SK-N-SH (cell line): ENCODE measurements around the gene ZNF511. TPM values are rescaled to one million over a fixed set of nuclear protein-coding genes. Genes with fewer than 3 reads are reported as not detected.

ENCODE experiments used
- CTCF ChIA-PET: fragments of 300-600, 350-600 bp; formaldehyde crosslinking; extraction: SDS; loops from one replicate; lab custom pipeline; 2021; lab: Yijun Ruan, JAX
- POLR2A ChIA-PET: fragments of 350-600 bp; sonication (Branson Sonifier 250); formaldehyde crosslinking; extraction: SDS; loops from one replicate; lab custom pipeline; 2020; ENCODE audit warnings: antibody characterized with exemption, inconsistent platforms; lab: Yijun Ruan, JAX
- DNase-seq: peaks from one replicate; pipeline ENCODE4 v3.0.0; 2012
- H2AFZ ChIP-seq: fragments of 200-600 bp; sonication (generic); 2 replicates; pipeline ENCODE4 v1.8.1; 2016; ENCODE audit warnings: antibody characterized with exemption, mild to moderate bottlenecking, low read depth
- H3F3A ChIP-seq: fragments of 200-600 bp; sonication (generic); replicated peaks from 2 replicates; pipeline ENCODE3; 2016; ENCODE audit warnings: antibody characterized with exemption, mild to moderate bottlenecking; ENCODE audit not compliant: insufficient read depth
- H3K27ac ChIP-seq, 2 experiments: fragments of 200-500 bp in 1 of 2; fragments of 200-600 bp in 1 of 2; sonication (Bioruptor generic) in 1 of 2; sonication (generic), shearing (Covaris generic) in 1 of 2; 2 replicates each; pipeline versions ENCODE4 v1.5.1 to v1.6.1; 2014 to 2016; ENCODE audit warnings: low read depth in 2 of 2, inconsistent platforms in 1 of 2, low read length in 1 of 2, mild to moderate bottlenecking in 1 of 2, mixed read lengths in 1 of 2
- H3K27me3 ChIP-seq: fragments of 200-600 bp; sonication (generic), shearing (Covaris generic); 2 replicates; pipeline ENCODE4 v1.6.1; 2016; ENCODE audit warnings: mixed run types; ENCODE audit not compliant: insufficient read depth
- H3K36me3 ChIP-seq, 2 experiments: fragments of 200-500 bp in 1 of 2; fragments of 200-600 bp in 1 of 2; sonication (Bioruptor generic) in 1 of 2; sonication (generic) in 1 of 2; replicated peaks in 1 of 2; 2 replicates each; pipeline versions ENCODE3 to v1.5.1; 2014 to 2016; ENCODE audit warnings: low read length in 1 of 2, mild to moderate bottlenecking in 1 of 2; ENCODE audit not compliant: insufficient read depth in 2 of 2, control insufficient read depth in 1 of 2
- H3K4me1 ChIP-seq, 2 experiments: fragments of 200-500 bp in 1 of 2; fragments of 200-600 bp in 1 of 2; sonication (Bioruptor generic) in 1 of 2; sonication (generic), shearing (Covaris generic) in 1 of 2; 2 replicates each; pipeline versions ENCODE4 v1.5.1 to v1.6.1; 2014 to 2016; ENCODE audit warnings: low read depth in 1 of 2, low read length in 1 of 2, mixed run types in 1 of 2; ENCODE audit not compliant: insufficient read depth in 2 of 2, control insufficient read depth in 1 of 2
- H3K4me2 ChIP-seq: fragments of 200-600 bp; sonication (generic), shearing (Covaris generic); 2 replicates; pipeline ENCODE4 v1.6.1; 2017; ENCODE audit warnings: mixed run types
- H3K4me3 ChIP-seq, 2 experiments: fragments of 200-500 bp in 1 of 2; fragments of 200-600 bp in 1 of 2; sonication (Bioruptor generic) in 1 of 2; sonication (generic), shearing (Covaris generic) in 1 of 2; 2 replicates each; pipeline versions ENCODE4 v1.5.1 to v1.8.1; 2014 to 2016; ENCODE audit warnings: low read depth in 2 of 2, inconsistent platforms in 1 of 2, low read length in 1 of 2, mild to moderate bottlenecking in 1 of 2, mixed read lengths in 1 of 2, moderate library complexity in 1 of 2
- H3K79me2 ChIP-seq: fragments of 200-600 bp; sonication (generic); 2 replicates; pipeline ENCODE4 v1.8.1; 2017; ENCODE audit warnings: mild to moderate bottlenecking; ENCODE audit not compliant: insufficient read depth
- H3K9ac ChIP-seq: fragments of 200-600 bp; sonication (generic); 2 replicates; pipeline ENCODE4 v1.6.1; 2017; ENCODE audit warnings: mixed run types
- H3K9me2 ChIP-seq: fragments of 200-600 bp; sonication (generic); 2 replicates; pipeline ENCODE4 v1.6.1; 2017; ENCODE audit warnings: mixed run types
- H3K9me3 ChIP-seq: fragments of 200-600 bp; sonication (generic); 2 replicates; pipeline ENCODE4 v1.6.1; 2017; ENCODE audit warnings: mixed run types, mild to moderate bottlenecking, moderate library complexity
- H4K20me1 ChIP-seq: fragments of 200-600 bp; sonication (generic); 2 replicates; pipeline ENCODE4 v1.6.1; 2017; ENCODE audit warnings: mild to moderate bottlenecking, mixed run types; ENCODE audit not compliant: insufficient read depth
- CHD2 ChIP-seq: fragments of 150-350 bp; IDR thresholded peaks from 2 replicates; pipeline ENCODE4 v1.6.1; 2018; ENCODE audit warnings: low read length; ENCODE audit not compliant: partially characterized antibody
- EP300 ChIP-seq, 2 experiments: IDR thresholded peaks; 2 replicates each; pipeline versions ENCODE4 v1.4.0 to v1.6.1; 2012; ENCODE audit warnings: borderline replicate concordance in 1 of 2, low read depth in 1 of 2, low read length in 1 of 2
- EZH2phosphoT487 ChIP-seq: fragments of 200-600 bp; sonication (generic); IDR thresholded peaks from 2 replicates; pipeline ENCODE4 v1.6.1; 2017; ENCODE audit warnings: low read depth, mixed run types, mild to moderate bottlenecking, antibody characterized with exemption, moderate library complexity, borderline replicate concordance
- FOSL2 ChIP-seq: IDR thresholded peaks from 2 replicates; pipeline ENCODE4 v1.4.0; 2012; ENCODE audit warnings: low read depth, mild to moderate bottlenecking, moderate library complexity, borderline replicate concordance
- FOXM1 ChIP-seq: IDR thresholded peaks from 2 replicates; pipeline ENCODE4 v1.4.0; 2012; ENCODE audit warnings: low read depth, mild to moderate bottlenecking
- IRF3 ChIP-seq: fragments of 150-350 bp; IDR thresholded peaks from 2 replicates; pipeline ENCODE4 v1.6.1; 2016; ENCODE audit warnings: mild to moderate bottlenecking, low read depth, low read length
- MAX ChIP-seq: IDR thresholded peaks from 2 replicates; pipeline ENCODE4 v1.4.0; 2012; ENCODE audit warnings: low read depth
- NFIC ChIP-seq: IDR thresholded peaks from 2 replicates; pipeline ENCODE4 v1.4.0; 2012; ENCODE audit warnings: borderline replicate concordance
- NRF1 ChIP-seq: IDR thresholded peaks from 2 replicates; pipeline ENCODE4 v1.6.1; 2012; ENCODE audit warnings: low read depth, mild to moderate bottlenecking, low read length
- REST ChIP-seq: IDR thresholded peaks from 2 replicates; pipeline ENCODE4 v1.6.1; 2012; ENCODE audit warnings: mild to moderate bottlenecking, low read depth, low read length, moderate library complexity
- RFX5 ChIP-seq: IDR thresholded peaks from 2 replicates; pipeline ENCODE4 v1.6.1; 2012; ENCODE audit warnings: mild to moderate bottlenecking, improper control_type of control experiment, low read length
- TEAD4 ChIP-seq: IDR thresholded peaks from 2 replicates; pipeline ENCODE4 v1.4.0; 2012; ENCODE audit warnings: mild to moderate bottlenecking, borderline replicate concordance; ENCODE audit not compliant: insufficient read depth
- WGBS: methylation state at CpG from one replicate; pipeline ENCODE4 v1.1.6; 2017; ENCODE audit warnings: low lambda C conversion rate; 5-methylcytosine and 5-hydroxymethylcytosine counted together
- polyA plus RNA-seq, 3 experiments: library from polyadenylated mRNA; depleted of rRNA; stranded (reverse); fragments of >200 nt; gene quantifications; 2 replicates each; pipeline ENCODE4 v1.2.3, GENCODE V29; 2012
- TF ChIP-seq, protein P1 (sequence below): IDR thresholded peaks from 2 replicates; pipeline ENCODE4 v1.4.0; 2012; ENCODE audit warnings: low read depth, borderline replicate concordance
- TF ChIP-seq, protein P2 (sequence below): fragments of 150-350 bp; IDR thresholded peaks from 2 replicates; pipeline ENCODE4 v1.6.1; 2017; ENCODE audit warnings: antibody characterized with exemption, low read length, low read depth, borderline replicate concordance
- TF ChIP-seq, protein P3 (sequence below): IDR thresholded peaks from 2 replicates; pipeline ENCODE4 v1.4.0; 2012; ENCODE audit warnings: low read depth, borderline replicate concordance

Gene ZNF511
- polyA plus RNA-seq, 1 of the 3 experiments (the other 2 are of a cell fraction), result 62.3 TPM

GRCh38 chr10:133279326-133280226 is 29.1 kb upstream of the ZNF511 start:
- TF ChIP-seq FOSL2 (no peak), FOXM1 (no peak), REST (no peak), NRF1 (no peak), RFX5 (no peak), EP300 (IDR thresholded peaks at IDR 0.05; ENCODE audit: borderline replicate concordance in 1 of 2, low read depth in 1 of 2, low read length in 1 of 2) (no peak), IRF3 (no peak), EZH2phosphoT487 (no peak), TEAD4 (no peak), CHD2 (no peak), NFIC (no peak), MAX (no peak)
- TF ChIP-seq, protein P1, sequence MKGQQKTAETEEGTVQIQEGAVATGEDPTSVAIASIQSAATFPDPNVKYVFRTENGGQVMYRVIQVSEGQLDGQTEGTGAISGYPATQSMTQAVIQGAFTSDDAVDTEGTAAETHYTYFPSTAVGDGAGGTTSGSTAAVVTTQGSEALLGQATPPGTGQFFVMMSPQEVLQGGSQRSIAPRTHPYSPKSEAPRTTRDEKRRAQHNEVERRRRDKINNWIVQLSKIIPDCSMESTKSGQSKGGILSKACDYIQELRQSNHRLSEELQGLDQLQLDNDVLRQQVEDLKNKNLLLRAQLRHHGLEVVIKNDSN, result no peak
- TF ChIP-seq, protein P2, sequence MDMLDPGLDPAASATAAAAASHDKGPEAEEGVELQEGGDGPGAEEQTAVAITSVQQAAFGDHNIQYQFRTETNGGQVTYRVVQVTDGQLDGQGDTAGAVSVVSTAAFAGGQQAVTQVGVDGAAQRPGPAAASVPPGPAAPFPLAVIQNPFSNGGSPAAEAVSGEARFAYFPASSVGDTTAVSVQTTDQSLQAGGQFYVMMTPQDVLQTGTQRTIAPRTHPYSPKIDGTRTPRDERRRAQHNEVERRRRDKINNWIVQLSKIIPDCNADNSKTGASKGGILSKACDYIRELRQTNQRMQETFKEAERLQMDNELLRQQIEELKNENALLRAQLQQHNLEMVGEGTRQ, result no peak
- TF ChIP-seq, protein P3, sequence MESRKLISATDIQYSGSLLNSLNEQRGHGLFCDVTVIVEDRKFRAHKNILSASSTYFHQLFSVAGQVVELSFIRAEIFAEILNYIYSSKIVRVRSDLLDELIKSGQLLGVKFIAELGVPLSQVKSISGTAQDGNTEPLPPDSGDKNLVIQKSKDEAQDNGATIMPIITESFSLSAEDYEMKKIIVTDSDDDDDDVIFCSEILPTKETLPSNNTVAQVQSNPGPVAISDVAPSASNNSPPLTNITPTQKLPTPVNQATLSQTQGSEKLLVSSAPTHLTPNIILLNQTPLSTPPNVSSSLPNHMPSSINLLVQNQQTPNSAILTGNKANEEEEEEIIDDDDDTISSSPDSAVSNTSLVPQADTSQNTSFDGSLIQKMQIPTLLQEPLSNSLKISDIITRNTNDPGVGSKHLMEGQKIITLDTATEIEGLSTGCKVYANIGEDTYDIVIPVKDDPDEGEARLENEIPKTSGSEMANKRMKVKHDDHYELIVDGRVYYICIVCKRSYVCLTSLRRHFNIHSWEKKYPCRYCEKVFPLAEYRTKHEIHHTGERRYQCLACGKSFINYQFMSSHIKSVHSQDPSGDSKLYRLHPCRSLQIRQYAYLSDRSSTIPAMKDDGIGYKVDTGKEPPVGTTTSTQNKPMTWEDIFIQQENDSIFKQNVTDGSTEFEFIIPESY, result no peak
- POLR2A ChIA-PET, result interaction anchor here (1.2 kb wide), 1 partner anchor 15 kb away, joined by 4 read pairs; no protein-coding TSS in a partner anchor

More at GRCh38 chr10:133279326-133280226, 29.1 kb upstream of the ZNF511 start:
- no peak for DNase-seq
- Histone ChIP-seq H3K9ac (no peak overlapping the region), H4K20me1 (no peaks in the 10 kb centered on the region; the same call in 1 of the 2 replicates), H3K9me3 (no peaks in the 10 kb centered on the region), H3K27ac (no peak overlapping the region), H3K4me3 (no peak overlapping the region), H3K79me2 (no peaks in the 10 kb centered on the region), H3F3A (no peaks in the 10 kb centered on the region), H3K9me2 (no peaks in the 10 kb centered on the region), H3K36me3 (peaks cover 1 to 50% of the 10 kb centered on the region in 2 experiments), H2AFZ (no peak overlapping the region), H3K4me1 (no peaks in the 10 kb centered on the region; a peak in 1 of 4 replicates), H3K4me2 (no peak overlapping the region), H3K27me3 (no peaks in the 10 kb centered on the region)
- CTCF ChIA-PET, result interaction anchor here (1.1 to 1.5 kb wide), 2 partner anchors 25 to 29 kb away, joined by 4 read pairs; no protein-coding TSS in a partner anchor
- WGBS, result 97% methylated on average over 20 of the region's 24 CpGs
